Stimulated activated CD8-positive, alpha-beta memory T cell treated with anti-CD3 and anti-CD28 coated beads, Interleukin-12 subunit alpha, Interleukin-12 subunit beta, amount 100 ng/mL, for 24 hours (primary cell): ENCODE data around the gene HORMAD2.

Experiments
- DNase-seq: peaks from one replicate; pipeline ENCODE4 v3.0.0-alpha.2; 2020; ENCODE audit errors: extremely low read depth

The HORMAD2 gene

DNA sequence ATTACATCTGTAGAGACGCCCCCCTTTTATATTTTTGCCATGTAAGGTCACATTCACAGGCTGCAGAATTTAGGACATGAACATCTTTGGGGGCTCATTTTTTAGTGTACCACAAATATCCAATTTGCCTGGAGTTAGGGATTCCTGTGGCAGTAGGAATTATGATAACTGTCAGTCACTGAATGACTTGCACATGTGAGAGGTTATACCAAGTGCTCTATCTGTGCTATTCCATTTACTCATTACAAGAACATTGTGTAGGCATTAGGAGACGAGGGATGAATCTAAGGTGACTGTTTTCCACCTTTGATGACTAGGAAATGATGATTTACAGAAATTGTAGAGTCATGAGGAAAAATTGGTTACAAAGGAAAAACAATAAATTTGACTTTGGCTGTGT is 87.0 kb downstream of the HORMAD2 start:
- DNase-seq: no peak

DNA sequence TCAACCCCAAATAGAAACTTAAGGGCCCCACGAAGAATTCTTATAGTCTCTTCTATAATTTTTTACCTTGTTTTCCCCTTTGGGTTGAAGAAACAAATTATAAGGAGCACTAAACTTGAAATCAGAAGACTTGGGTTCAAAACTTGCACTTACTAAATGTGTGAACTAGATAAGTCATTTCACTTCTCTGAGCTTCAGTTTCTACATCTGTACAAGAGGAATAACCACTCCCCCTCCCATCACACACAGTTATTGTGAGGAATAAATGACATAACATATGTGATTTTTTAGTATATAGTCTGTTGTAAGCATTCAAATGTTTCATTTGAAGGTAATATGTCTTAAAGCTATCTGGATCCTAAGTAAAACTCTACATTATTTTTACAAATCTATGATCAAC is 87.5 kb downstream of the HORMAD2 start:
- DNase-seq: no peak

GRCh38 chr22:30169002-30169401 is 88.7 kb downstream of the HORMAD2 start:
- DNase-seq: no peak

- DNase-seq: no peak
These were observed 89.9 kb downstream of the HORMAD2 start for GRCh38 chr22:30170129-30170528.

- DNase-seq: no peak
These were observed 90.7 kb downstream of the HORMAD2 start for GRCh38 chr22:30171008-30171407.

DNA sequence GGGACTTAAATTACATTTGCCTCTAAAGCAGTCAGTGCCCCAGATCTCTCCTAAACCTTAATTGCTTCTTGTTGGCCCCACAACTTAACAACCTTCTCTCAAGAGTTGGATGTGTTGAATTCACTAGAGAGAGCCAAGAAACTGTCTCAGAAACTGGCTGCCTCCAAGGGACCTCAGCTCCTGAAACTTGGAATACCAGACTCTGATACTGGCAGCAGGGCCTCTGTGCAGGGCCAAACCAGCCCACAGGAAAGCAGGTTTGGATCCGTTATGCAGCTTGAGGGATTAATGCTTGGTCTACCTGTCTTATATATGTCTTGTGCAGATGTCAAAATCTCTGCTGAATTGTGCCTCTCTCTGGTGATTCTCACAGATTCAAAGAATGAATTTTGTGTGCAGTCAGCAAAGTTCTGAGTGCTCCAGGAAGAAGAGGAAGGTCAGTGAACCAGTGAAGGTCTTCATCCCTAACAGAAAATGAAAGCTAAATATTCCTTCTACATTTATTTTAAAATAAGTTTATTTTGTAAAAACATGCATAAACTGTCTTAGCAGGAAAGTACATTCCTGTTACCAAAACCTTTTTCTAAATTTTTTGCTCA is 95.5 kb downstream of the HORMAD2 start:
- DNase-seq: no peak

DNA sequence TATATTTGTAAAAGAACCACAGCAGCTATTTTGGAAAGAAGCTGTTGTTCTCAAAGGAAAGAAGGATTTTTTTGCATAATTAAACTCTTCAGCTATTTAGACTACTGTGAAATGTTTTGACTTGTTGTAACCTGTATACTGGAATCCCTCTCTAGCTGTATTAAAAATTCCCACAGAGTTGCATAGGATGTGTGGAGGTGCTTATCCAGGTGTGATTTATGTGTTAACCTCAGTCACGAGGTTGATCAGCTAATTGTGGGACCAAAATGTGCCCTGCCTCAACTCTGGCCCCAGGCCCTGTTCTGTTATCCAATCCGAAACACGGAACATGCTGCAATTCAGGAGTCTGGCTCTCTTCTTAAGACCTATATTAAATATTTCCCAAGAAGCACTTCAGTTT is 96.2 kb downstream of the HORMAD2 start:
- DNase-seq: no peak

- no peak for DNase-seq
These were observed 98.2 kb downstream of the HORMAD2 start for GRCh38 chr22:30178181-30179126.

GRCh38 chr22:30180616-30181015 is 100.4 kb downstream of the HORMAD2 start:
- no peak for DNase-seq

DNA sequence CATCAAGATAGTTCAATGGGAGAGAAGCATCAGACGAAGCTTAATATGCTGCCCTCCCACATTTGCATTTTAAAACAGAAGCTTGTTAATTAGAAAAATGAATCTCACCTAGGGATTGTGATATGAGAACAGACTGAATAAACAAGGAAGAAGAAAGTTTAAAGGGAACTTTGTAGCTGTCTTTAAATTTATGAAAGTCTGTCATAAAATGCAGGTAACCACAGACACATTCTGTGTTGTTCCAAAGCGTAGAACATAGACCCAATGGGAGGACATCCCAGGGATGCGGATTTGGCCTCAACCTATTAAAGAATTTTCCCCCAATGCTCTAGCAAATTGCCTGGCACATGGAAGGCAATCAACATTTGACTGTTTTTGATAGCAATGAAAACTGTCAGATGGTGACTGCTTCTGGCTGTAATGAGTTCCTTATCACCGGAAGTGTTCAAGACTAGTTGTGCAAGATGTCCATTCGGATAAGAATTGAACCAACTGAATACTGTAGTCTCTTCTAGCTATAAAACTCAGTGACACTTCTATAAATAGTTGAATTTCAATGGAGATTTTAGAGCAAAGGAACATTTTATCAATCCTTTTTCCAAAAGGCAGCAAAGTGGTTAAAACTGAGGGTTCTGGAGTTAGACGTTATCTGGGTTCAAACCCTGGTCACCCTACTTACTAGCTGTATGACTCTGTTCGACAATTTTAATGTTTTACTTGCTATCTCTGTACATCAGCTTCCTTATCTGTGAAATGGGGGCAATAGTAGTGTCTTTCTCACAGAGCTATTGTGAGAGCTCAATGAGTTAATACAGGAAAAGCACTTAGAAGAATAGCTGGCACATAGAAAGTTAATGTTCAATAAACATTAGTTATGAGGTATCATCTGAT is 101.4 kb downstream of the HORMAD2 start:
- no peak for DNase-seq

DNA sequence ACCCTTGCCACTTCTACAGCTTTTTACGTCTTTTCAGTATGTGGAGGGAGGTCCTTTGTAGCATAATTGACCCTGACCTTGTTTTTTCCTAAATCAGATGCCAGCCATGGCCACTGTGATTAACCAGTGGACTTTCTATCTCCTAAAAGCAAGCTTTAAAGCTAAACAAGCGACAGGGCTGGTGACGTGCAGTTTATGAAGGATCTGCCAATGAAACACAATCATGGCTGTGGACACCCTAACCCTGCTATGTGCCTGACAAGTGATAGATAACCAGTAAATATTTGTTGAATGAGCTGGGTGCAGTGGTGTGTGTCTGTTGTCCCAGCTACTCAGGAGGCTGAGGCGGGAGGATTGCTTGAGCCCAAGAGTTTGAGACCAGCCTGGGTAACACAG is 102.1 kb downstream of the HORMAD2 start:
- DNase-seq: no peak

DNA sequence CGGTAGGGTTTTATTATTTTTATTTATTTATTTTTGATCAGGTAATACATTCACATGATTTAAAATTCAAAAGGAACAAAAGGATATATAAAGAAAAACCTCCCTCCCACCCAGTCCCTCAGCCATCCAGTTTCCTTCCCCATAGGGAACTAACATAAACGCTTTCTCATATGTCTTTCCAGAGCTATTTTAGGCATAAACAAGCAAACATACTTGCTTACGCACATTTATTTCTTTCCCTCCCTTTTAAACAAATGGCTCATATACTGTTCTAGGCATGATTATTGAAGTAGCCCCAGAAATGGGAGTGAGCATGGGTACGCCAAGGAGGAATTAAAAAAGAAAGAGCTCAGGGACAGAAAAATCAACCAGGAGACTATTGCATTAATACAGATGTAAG is 102.6 kb downstream of the HORMAD2 start:
- DNase-seq: no peak

GRCh38 chr22:30183271-30183670 is 103.0 kb downstream of the HORMAD2 start:
- DNase-seq: no peak

DNA sequence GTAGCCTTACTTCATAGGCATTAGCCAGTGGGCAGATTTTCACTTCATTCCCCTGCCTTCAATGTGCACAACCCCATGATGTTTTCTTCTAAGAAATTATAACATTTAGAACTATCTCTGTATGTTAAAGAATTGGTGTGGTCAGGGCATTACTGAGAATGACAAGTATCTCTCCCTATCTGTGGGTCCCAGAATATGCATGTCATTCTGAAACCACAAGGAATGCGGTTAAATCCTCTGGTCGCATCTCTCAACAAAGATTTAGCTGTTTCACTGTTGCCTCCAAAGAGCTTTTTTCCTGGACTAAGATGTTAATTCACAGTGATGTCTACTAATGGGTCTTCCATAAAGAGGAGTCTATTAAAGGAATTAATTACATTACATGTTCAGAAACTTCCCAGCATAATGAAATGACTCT is 103.6 kb downstream of the HORMAD2 start:
- no peak for DNase-seq

DNA sequence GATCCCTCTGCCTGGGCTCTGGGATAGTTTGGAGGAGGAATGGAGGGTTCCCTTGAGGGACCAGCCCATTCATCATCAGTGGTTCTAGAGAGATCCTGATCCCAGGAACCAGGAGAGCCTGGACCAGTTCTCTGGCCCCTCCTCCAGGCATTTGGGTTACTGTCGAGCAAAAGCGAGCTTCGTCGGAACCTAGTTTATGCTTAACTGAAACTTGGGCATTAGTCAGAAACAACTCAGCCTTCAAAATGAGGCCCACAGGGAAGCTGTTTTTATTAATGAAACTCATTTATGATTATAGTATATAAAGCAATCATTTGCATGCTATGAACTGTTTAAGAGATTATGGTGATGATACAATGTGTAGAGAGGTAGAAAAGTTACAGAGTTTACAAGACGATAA is 104.9 kb downstream of the HORMAD2 start:
- no peak for DNase-seq

- DNase-seq: no peak
These were observed 105.3 kb downstream of the HORMAD2 start for GRCh38 chr22:30185549-30185948.

- no peak for DNase-seq
These were observed 105.8 kb downstream of the HORMAD2 start for GRCh38 chr22:30186041-30186440.

DNA sequence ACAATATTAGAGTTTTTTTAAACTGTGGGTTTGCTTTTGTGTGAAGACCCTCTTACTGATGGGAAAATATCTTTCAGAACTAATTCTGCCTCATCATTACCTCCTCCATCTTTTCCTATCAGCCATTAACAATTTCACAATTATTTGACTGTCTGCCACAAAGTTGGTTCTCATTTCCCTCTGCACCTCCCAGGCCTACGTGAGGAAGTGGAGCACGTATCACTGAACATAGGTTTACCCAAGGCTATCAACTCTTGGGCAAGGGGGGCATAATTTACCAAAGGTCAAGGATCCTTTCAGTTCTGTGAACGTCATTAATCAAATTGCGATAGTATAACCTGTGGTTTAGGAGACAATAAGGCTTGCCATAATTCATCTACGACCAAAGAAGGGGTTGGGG is 106.2 kb downstream of the HORMAD2 start:
- DNase-seq: no peak

DNA sequence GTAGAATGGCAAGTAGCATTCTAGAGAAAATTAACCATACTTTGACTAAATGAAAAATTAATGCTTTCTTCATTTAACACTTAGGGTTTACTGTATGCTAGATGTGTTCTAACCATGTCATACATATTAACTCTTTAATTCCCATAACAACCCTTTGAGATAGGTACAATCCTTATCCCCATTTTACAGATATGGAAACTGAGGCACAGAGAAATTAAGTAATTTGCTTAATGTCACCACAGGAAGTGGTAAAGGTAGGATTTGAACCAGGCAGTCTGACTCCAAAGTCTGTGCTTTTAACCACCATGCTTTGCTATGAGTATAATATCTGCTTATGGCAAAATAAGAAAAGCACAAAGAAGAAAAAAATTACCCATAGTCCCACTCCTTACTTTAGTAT is 106.8 kb downstream of the HORMAD2 start:
- DNase-seq: no peak

- no peak for DNase-seq
These were observed 107.5 kb downstream of the HORMAD2 start for GRCh38 chr22:30187529-30188407.

GRCh38 chr22:30188911-30189310 is 108.6 kb downstream of the HORMAD2 start:
- DNase-seq: no peak
